ENCODE results near the gene MT1G. TPM values are rescaled to one million over a fixed set of nuclear protein-coding genes. Genes with fewer than 3 reads are reported as not detected.

MT1G gene
- total and polyA plus RNA-seq, 7 donors: 2.0 to 2,487 (median 12.9) TPM

DNA sequence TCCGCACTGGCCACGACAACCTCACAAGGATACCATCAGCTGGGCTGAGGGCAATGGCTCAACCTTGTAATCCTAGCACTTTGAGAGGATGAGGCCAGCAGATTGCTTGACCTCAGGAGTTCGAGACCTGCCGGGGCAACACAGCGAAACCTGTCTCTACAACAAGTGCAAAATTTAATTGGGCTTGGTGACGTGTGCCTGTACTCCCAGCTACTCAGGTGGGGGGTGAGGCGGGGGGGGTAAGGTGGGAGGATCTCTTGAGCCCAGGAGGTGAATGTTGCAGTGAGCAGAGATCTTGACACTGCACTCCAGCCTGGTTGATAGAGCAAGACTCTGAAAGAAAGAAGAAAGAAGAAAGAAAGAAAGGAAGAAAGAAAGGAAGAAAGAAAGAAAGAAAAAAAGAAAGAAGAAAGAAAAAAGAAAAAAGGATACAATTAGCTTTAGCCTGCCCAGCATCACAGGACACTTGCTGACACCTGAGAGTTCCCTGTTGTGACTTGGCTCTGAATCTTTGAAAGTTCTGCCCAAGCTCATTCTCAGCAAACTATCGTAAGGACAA, 47.4 kb downstream of the MT1G start:
- Histone ChIP-seq H3K9me3 (no peaks in the 10 kb centered on the region), H3K36me3 (no peaks in the 10 kb centered on the region), H3K4me1 (peaks cover 0 to 18% (median 10%) of the 10 kb centered on the region in 4 donors), H3K27me3 (no peaks in the 10 kb centered on the region), H3K27ac (no peak overlapping the region), H3K4me3 (no peak overlapping the region)
- no peak for DNase-seq
- 80 to 91% methylated on average over 8 of the region's 8 CpGs for WGBS, 2 donors
- TF ChIP-seq, protein P1, sequence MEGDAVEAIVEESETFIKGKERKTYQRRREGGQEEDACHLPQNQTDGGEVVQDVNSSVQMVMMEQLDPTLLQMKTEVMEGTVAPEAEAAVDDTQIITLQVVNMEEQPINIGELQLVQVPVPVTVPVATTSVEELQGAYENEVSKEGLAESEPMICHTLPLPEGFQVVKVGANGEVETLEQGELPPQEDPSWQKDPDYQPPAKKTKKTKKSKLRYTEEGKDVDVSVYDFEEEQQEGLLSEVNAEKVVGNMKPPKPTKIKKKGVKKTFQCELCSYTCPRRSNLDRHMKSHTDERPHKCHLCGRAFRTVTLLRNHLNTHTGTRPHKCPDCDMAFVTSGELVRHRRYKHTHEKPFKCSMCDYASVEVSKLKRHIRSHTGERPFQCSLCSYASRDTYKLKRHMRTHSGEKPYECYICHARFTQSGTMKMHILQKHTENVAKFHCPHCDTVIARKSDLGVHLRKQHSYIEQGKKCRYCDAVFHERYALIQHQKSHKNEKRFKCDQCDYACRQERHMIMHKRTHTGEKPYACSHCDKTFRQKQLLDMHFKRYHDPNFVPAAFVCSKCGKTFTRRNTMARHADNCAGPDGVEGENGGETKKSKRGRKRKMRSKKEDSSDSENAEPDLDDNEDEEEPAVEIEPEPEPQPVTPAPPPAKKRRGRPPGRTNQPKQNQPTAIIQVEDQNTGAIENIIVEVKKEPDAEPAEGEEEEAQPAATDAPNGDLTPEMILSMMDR (IDR thresholded peaks at IDR 0.05): no peak
- TF ChIP-seq POLR2AphosphoS5 (IDR thresholded peaks at IDR 0.05): no peak
- no peak for TF ChIP-seq EP300 (IDR thresholded peaks at IDR 0.05)
- no peak for TF ChIP-seq POLR2A (IDR thresholded peaks at IDR 0.05)
- intact Hi-C loops (cut with DNase I): no loop called here

DNA sequence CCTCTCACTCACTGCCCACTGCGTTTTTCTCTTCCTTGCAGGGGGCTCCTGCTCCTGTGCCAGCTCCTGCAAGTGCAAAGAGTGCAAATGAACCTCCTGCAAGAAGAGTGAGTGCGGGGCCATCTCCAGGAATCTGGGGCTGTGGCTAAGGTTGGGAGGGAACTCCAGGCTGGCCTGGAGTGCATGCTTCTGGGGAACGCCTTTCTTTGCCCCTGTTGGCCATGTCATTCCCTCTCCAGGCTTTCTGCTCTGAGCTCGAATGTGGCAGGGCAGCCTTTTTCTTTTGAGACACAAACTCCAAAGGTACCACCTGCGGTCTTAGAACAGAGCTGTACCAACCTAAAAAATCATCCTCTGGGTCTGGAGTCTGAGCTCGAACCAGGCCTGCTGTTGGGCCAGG, 49.7 kb downstream of the MT1G start:
- intact Hi-C loops (cut with DNase I): no loop called here
- Histone ChIP-seq H3K4me1 (peaks cover 0 to 14% (median 9%) of the 10 kb centered on the region in 4 donors), H3K27me3 (no peaks in the 10 kb centered on the region), H3K27ac (peak overlapping the region in 1 of 4 donors; percentile 54), H3K9me3 (no peaks in the 10 kb centered on the region), H3K36me3 (no peaks in the 10 kb centered on the region), H3K4me3 (no peak overlapping the region)
- WGBS, 2 donors: 73 to 88% methylated on average over 6 of the region's 6 CpGs
- no peak for DNase-seq
- no peak for TF ChIP-seq EP300 (IDR thresholded peaks at IDR 0.05)
- TF ChIP-seq, protein P1 (IDR thresholded peaks at IDR 0.05): no peak
- TF ChIP-seq POLR2AphosphoS5 (IDR thresholded peaks at IDR 0.05): no peak
- no peak for TF ChIP-seq POLR2A (IDR thresholded peaks at IDR 0.05)

GRCh38 chr16:56617212-56618085, 50.4 kb downstream of the MT1G start:
- TF ChIP-seq POLR2AphosphoS5 (IDR thresholded peaks at IDR 0.05): peak; percentile 43 to 70 (median 65)
- TF ChIP-seq POLR2A (IDR thresholded peaks at IDR 0.05): no peak
- Histone ChIP-seq H3K27me3 (no peaks in the 10 kb centered on the region), H3K9me3 (no peaks in the 10 kb centered on the region), H3K27ac (peak overlapping the region; percentile 54 to 61 (median 56)), H3K36me3 (no peaks in the 10 kb centered on the region), H3K4me1 (peaks cover 0 to 14% (median 9%) of the 10 kb centered on the region in 4 donors), H3K4me3 (peak overlapping the region in 3 of 4 donors; percentile 38 to 49 (median 48))
- WGBS, 2 donors: 3 to 5% methylated on average over 41 of the region's 41 CpGs
- intact Hi-C loops (cut with DNase I): no loop called here
- peak; percentile 92 for DNase-seq

Other genes starting within 250 kb of the MT1G start
- gene AMFR, start 242.5 kb downstream of the MT1G start, total RNA-seq: 100 to 1,000 TPM; 111 to 201 (median 149) TPM
- gene AMFR, start 242.5 kb downstream of the MT1G start, polyA plus RNA-seq: 10 to 100 TPM; 22.4 to 60.0 (median 24.6) TPM
- gene NUDT21, start 216.7 kb downstream of the MT1G start, total RNA-seq: 10 to 100 TPM; 40.4 to 51.7 (median 45.5) TPM
- gene NUDT21, start 216.7 kb downstream of the MT1G start, polyA plus RNA-seq: 10 to 100 TPM; 33.0 to 47.3 (median 33.8) TPM
- 10 to 100 TPM; 13.6 to 34.1 (median 19.7) TPM for gene OGFOD1, start 216.5 kb downstream of the MT1G start, total RNA-seq
- gene OGFOD1, start 216.5 kb downstream of the MT1G start, polyA plus RNA-seq: 10 to 100 TPM in 1 of 3 donors, 1 to 10 TPM in 2; 6.6 to 15.8 (median 9.0) TPM
- gene BBS2, start 148.0 kb downstream of the MT1G start, total RNA-seq: 10 to 100 TPM; 40.8 to 74.2 (median 48.0) TPM
- gene BBS2, start 148.0 kb downstream of the MT1G start, polyA plus RNA-seq: 10 to 100 TPM; 13.2 to 33.6 (median 25.7) TPM
- not detected for gene MT4, start 103.0 kb downstream of the MT1G start, total RNA-seq
- gene MT4, start 103.0 kb downstream of the MT1G start, polyA plus RNA-seq: not detected
- 1 to 10 TPM in 2 of 4 donors, not detected in 2; 4.3 to 9.6 TPM for gene MT3, start 78.5 kb downstream of the MT1G start, total RNA-seq
- gene MT3, start 78.5 kb downstream of the MT1G start, polyA plus RNA-seq: 1 to 10 TPM; 3.5 to 6.0 (median 4.0) TPM
- gene MT2A, start 59.5 kb downstream of the MT1G start, total RNA-seq: 100 to 1,000 TPM in 2 of 4 donors, 10 to 100 TPM in 2; 37.5 to 161 (median 96.0) TPM
- 100 to 1,000 TPM; 320 to 968 (median 400) TPM for gene MT2A, start 59.5 kb downstream of the MT1G start, polyA plus RNA-seq
- gene MT1E, start 42.3 kb downstream of the MT1G start, total RNA-seq: 100 to 1,000 TPM in 2 of 4 donors, 10 to 100 TPM in 2; 96.9 to 295 (median 136) TPM
- gene MT1E, start 42.3 kb downstream of the MT1G start, polyA plus RNA-seq: 100 to 1,000 TPM in 2 of 3 donors, 10 to 100 TPM in 1; 82.0 to 813 (median 358) TPM
- gene MT1M, start 35.4 kb downstream of the MT1G start, total RNA-seq: 10 to 100 TPM in 2 of 4 donors, 1 to 10 TPM in 2; 3.9 to 40.7 (median 11.0) TPM
- 100 to 1,000 TPM in 1 of 3 donors, 10 to 100 TPM in 2; 12.5 to 106 (median 43.7) TPM for gene MT1M, start 35.4 kb downstream of the MT1G start, polyA plus RNA-seq
- 10 to 100 TPM in 2 of 4 donors, not detected in 2; 30.3 to 34.1 TPM for gene MT1A, start 29.4 kb downstream of the MT1G start, total RNA-seq
- gene MT1A, start 29.4 kb downstream of the MT1G start, polyA plus RNA-seq: 10 to 100 TPM; 13.9 to 63.4 (median 29.4) TPM
- gene MT1B, start 16.2 kb downstream of the MT1G start, total RNA-seq: not detected
- gene MT1B, start 16.2 kb downstream of the MT1G start, polyA plus RNA-seq: not detected
- 1 to 10 TPM in 3 of 4 donors, under 1 TPM in 1; 0.71 to 3.1 (median 2.6) TPM for gene MT1F, start 10.1 kb downstream of the MT1G start, total RNA-seq
- gene MT1F, start 10.1 kb downstream of the MT1G start, polyA plus RNA-seq: 100 to 1,000 TPM in 1 of 3 donors, 10 to 100 TPM in 1, 1 to 10 TPM in 1; 7.1 to 117 (median 48.1) TPM
- not detected for gene MT1H, start 1.7 kb upstream of the MT1G start, total RNA-seq
- gene MT1H, start 1.7 kb upstream of the MT1G start, polyA plus RNA-seq: 100 to 1,000 TPM in 2 of 3 donors, 1 to 10 TPM in 1; 2.0 to 581 (median 133) TPM
- gene MT1X, start 14.4 kb upstream of the MT1G start, total RNA-seq: 1,000 to 10,000 TPM in 1 of 4 donors, 100 to 1,000 TPM in 2, 10 to 100 TPM in 1; 90.3 to 1,592 (median 363) TPM
- 100 to 1,000 TPM; 206 to 513 (median 470) TPM for gene MT1X, start 14.4 kb upstream of the MT1G start, polyA plus RNA-seq
- gene NUP93, start 62.1 kb upstream of the MT1G start, total RNA-seq: 10 to 100 TPM; 20.2 to 35.5 (median 22.2) TPM
- gene NUP93, start 62.1 kb upstream of the MT1G start, polyA plus RNA-seq: 10 to 100 TPM; 13.8 to 35.8 (median 18.3) TPM
- not detected for gene SLC12A3, start 197.1 kb upstream of the MT1G start, total RNA-seq
- gene SLC12A3, start 197.1 kb upstream of the MT1G start, polyA plus RNA-seq: under 1 TPM in 1 of 3 donors, not detected in 2; 0.16 TPM